HEK293 (cell line): ENCODE measurements around the gene ABCC3.

ENCODE experiments used
- HOXD13 ChIP-seq: sonication (generic); formaldehyde crosslinking; IDR thresholded peaks from 2 replicates; pipeline ENCODE4 v1.8.0; 2022; ENCODE audit warnings: missing genetic modification reagents, borderline replicate concordance
- KLF7 ChIP-seq: fragments of 450-650 bp; formaldehyde crosslinking; IDR thresholded peaks from 2 replicates; pipeline ENCODE4 v1.5.1; 2016; ENCODE audit warnings: missing biosample characterization, missing genetic modification characterization, borderline replicate concordance
- MEIS1 ChIP-seq: sonication (generic); formaldehyde crosslinking; IDR thresholded peaks from 2 replicates; pipeline ENCODE4 v1.8.1; 2022; ENCODE audit warnings: missing genetic modification reagents, mild to moderate bottlenecking, borderline replicate concordance
- TCF7L2 ChIP-seq: IDR thresholded peaks from 2 replicates; pipeline ENCODE4 v1.6.1; 2011; ENCODE audit warnings: low read depth, mild to moderate bottlenecking, inconsistent platforms, low read length, moderate library complexity, borderline replicate concordance
- ZBTB20 ChIP-seq: fragments of 450-650 bp; formaldehyde crosslinking; IDR thresholded peaks from 2 replicates; pipeline ENCODE4 v1.5.1; 2016; ENCODE audit warnings: missing biosample characterization, missing genetic modification characterization
- ZBTB8A ChIP-seq: fragments of 450-650 bp; formaldehyde crosslinking; IDR thresholded peaks from 2 replicates; pipeline ENCODE4 v1.5.1; 2016; ENCODE audit warnings: missing biosample characterization, missing genetic modification characterization
- ZNF10 ChIP-seq: fragments of 450-650 bp; formaldehyde crosslinking; IDR thresholded peaks from 2 replicates; pipeline ENCODE4 v1.5.1; 2017; ENCODE audit warnings: missing biosample characterization, missing genetic modification characterization
- ZNF132 ChIP-seq: fragments of 450-650 bp; formaldehyde crosslinking; IDR thresholded peaks from 2 replicates; pipeline ENCODE4 v1.5.1; 2017; ENCODE audit warnings: missing biosample characterization, missing genetic modification characterization, borderline replicate concordance
- ZNF169 ChIP-seq: fragments of 450-650 bp; formaldehyde crosslinking; IDR thresholded peaks from 2 replicates; pipeline ENCODE4 v1.5.1; 2016; ENCODE audit warnings: missing biosample characterization, missing genetic modification characterization
- ZNF174 ChIP-seq: fragments of 450-650 bp; formaldehyde crosslinking; IDR thresholded peaks from 2 replicates; pipeline ENCODE4 v1.5.0; 2017; ENCODE audit warnings: missing biosample characterization, mild to moderate bottlenecking, missing genetic modification characterization
- ZSCAN30 ChIP-seq: fragments of 450-650 bp; IDR thresholded peaks from 2 replicates; pipeline ENCODE4 v1.5.1; 2018; ENCODE audit warnings: missing biosample characterization, mild to moderate bottlenecking, missing genetic modification characterization, moderate library complexity
- TF ChIP-seq, protein P1 (sequence below): fragments of 450-650 bp; formaldehyde crosslinking; IDR thresholded peaks from 2 replicates; pipeline ENCODE4 v1.5.1; 2016; ENCODE audit warnings: missing biosample characterization, missing genetic modification characterization
- TF ChIP-seq, protein P2 (sequence below): fragments of 450-650 bp; formaldehyde crosslinking; IDR thresholded peaks from 2 replicates; pipeline ENCODE4 v1.5.1; 2016; ENCODE audit warnings: missing biosample characterization, missing genetic modification characterization
- TF ChIP-seq, protein P3 (sequence below): fragments of 450-650 bp; formaldehyde crosslinking; IDR thresholded peaks from 2 replicates; pipeline ENCODE4 v1.5.1; 2016; ENCODE audit warnings: missing biosample characterization, missing genetic modification characterization, low read depth
- TF ChIP-seq, protein P4 (sequence below): fragments of 450-650 bp; formaldehyde crosslinking; IDR thresholded peaks from 2 replicates; pipeline ENCODE4 v1.5.1; 2016; ENCODE audit warnings: missing biosample characterization, missing genetic modification characterization, borderline replicate concordance
- TF ChIP-seq, protein P5 (sequence below): fragments of 450-650 bp; formaldehyde crosslinking; IDR thresholded peaks from 2 replicates; pipeline ENCODE4 v1.5.1; 2016; ENCODE audit warnings: missing biosample characterization, missing genetic modification characterization
- TF ChIP-seq, protein P6 (sequence below): fragments of 450-650 bp; formaldehyde crosslinking; IDR thresholded peaks from 2 replicates; pipeline ENCODE4 v1.5.1; 2016; ENCODE audit warnings: missing biosample characterization, missing genetic modification characterization, borderline replicate concordance
- TF ChIP-seq, protein P7 (sequence below): fragments of 450-650 bp; IDR thresholded peaks from 2 replicates; pipeline ENCODE4 v1.5.1; 2018; ENCODE audit warnings: missing biosample characterization, missing genetic modification characterization

ABCC3 gene

DNA sequence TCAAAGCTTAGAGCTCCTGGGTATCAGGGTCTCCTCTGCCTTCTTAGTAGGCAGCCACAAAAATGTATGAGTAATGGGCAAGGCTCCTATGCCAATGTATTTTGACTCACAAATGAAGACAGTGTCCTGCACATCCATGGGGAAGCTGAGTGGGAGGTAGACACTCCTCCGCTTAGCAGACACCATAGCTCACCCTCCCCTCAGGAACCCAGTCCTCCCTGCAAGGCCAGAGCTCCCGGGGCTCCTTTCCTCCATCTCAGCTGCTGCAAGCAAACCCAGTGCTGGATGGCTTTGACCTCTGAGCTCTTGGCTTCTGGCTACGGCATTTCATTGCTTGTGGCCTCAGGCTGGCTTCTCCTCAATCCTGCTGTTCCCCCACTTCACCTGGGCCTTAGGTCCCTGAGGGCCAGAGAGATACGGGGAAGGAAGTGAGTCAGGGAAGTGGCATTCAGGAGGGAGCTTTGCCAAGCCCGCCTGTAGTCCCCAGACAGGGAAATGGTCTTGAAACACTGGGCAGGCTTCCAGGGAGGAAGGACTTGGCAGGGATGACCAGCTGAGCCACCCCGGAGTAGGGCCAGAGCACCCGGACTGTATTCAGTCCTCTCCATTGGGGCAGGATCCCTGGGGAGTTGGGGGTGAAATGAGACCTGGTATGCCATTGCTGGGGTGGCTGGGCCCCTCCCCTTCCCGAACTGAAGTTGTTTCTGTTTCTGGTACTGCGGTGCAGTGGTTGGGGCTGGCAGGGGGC lies 4.5 kb downstream of the ABCC3 start (continued):
- TF ChIP-seq, protein P1, sequence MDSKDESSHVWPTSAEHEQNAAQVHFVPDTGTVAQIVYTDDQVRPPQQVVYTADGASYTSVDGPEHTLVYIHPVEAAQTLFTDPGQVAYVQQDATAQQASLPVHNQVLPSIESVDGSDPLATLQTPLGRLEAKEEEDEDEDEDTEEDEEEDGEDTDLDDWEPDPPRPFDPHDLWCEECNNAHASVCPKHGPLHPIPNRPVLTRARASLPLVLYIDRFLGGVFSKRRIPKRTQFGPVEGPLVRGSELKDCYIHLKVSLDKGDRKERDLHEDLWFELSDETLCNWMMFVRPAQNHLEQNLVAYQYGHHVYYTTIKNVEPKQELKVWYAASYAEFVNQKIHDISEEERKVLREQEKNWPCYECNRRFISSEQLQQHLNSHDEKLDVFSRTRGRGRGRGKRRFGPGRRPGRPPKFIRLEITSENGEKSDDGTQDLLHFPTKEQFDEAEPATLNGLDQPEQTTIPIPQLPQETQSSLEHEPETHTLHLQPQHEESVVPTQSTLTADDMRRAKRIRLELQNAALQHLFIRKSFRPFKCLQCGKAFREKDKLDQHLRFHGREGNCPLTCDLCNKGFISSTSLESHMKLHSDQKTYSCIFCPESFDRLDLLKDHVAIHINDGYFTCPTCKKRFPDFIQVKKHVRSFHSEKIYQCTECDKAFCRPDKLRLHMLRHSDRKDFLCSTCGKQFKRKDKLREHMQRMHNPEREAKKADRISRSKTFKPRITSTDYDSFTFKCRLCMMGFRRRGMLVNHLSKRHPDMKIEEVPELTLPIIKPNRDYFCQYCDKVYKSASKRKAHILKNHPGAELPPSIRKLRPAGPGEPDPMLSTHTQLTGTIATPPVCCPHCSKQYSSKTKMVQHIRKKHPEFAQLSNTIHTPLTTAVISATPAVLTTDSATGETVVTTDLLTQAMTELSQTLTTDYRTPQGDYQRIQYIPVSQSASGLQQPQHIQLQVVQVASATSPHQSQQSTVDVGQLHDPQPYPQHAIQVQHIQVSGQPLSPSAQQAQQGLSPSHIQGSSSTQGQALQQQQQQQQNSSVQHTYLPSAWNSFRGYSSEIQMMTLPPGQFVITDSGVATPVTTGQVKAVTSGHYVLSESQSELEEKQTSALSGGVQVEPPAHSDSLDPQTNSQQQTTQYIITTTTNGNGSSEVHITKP (tag by site-specific recombination) = peak; percentile 75
- TF ChIP-seq, protein P2, sequence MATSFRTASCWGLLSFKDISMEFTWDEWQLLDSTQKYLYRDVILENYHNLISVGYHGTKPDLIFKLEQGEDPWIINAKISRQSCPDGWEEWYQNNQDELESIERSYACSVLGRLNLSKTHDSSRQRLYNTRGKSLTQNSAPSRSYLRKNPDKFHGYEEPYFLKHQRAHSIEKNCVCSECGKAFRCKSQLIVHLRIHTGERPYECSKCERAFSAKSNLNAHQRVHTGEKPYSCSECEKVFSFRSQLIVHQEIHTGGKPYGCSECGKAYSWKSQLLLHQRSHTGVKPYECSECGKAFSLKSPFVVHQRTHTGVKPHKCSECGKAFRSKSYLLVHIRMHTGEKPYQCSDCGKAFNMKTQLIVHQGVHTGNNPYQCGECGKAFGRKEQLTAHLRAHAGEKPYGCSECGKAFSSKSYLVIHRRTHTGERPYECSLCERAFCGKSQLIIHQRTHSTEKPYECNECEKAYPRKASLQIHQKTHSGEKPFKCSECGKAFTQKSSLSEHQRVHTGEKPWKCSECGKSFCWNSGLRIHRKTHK = no peak
- TF ChIP-seq, protein P3, sequence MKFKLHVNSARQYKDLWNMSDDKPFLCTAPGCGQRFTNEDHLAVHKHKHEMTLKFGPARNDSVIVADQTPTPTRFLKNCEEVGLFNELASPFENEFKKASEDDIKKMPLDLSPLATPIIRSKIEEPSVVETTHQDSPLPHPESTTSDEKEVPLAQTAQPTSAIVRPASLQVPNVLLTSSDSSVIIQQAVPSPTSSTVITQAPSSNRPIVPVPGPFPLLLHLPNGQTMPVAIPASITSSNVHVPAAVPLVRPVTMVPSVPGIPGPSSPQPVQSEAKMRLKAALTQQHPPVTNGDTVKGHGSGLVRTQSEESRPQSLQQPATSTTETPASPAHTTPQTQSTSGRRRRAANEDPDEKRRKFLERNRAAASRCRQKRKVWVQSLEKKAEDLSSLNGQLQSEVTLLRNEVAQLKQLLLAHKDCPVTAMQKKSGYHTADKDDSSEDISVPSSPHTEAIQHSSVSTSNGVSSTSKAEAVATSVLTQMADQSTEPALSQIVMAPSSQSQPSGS (tag by site-specific recombination) = no peak
- TF ChIP-seq, protein P4, sequence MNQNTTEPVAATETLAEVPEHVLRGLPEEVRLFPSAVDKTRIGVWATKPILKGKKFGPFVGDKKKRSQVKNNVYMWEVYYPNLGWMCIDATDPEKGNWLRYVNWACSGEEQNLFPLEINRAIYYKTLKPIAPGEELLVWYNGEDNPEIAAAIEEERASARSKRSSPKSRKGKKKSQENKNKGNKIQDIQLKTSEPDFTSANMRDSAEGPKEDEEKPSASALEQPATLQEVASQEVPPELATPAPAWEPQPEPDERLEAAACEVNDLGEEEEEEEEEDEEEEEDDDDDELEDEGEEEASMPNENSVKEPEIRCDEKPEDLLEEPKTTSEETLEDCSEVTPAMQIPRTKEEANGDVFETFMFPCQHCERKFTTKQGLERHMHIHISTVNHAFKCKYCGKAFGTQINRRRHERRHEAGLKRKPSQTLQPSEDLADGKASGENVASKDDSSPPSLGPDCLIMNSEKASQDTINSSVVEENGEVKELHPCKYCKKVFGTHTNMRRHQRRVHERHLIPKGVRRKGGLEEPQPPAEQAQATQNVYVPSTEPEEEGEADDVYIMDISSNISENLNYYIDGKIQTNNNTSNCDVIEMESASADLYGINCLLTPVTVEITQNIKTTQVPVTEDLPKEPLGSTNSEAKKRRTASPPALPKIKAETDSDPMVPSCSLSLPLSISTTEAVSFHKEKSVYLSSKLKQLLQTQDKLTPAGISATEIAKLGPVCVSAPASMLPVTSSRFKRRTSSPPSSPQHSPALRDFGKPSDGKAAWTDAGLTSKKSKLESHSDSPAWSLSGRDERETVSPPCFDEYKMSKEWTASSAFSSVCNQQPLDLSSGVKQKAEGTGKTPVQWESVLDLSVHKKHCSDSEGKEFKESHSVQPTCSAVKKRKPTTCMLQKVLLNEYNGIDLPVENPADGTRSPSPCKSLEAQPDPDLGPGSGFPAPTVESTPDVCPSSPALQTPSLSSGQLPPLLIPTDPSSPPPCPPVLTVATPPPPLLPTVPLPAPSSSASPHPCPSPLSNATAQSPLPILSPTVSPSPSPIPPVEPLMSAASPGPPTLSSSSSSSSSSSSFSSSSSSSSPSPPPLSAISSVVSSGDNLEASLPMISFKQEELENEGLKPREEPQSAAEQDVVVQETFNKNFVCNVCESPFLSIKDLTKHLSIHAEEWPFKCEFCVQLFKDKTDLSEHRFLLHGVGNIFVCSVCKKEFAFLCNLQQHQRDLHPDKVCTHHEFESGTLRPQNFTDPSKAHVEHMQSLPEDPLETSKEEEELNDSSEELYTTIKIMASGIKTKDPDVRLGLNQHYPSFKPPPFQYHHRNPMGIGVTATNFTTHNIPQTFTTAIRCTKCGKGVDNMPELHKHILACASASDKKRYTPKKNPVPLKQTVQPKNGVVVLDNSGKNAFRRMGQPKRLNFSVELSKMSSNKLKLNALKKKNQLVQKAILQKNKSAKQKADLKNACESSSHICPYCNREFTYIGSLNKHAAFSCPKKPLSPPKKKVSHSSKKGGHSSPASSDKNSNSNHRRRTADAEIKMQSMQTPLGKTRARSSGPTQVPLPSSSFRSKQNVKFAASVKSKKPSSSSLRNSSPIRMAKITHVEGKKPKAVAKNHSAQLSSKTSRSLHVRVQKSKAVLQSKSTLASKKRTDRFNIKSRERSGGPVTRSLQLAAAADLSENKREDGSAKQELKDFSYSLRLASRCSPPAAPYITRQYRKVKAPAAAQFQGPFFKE (tag by site-specific recombination) = no peak
- TF ChIP-seq ZNF174 (tag by site-specific recombination) (no peak), ZNF10 (tag by site-specific recombination) (peak; percentile 91), ZBTB20 (tag by site-specific recombination) (0 out of 2 replicates have a peak, but pooled peaks have one; percentile 19), ZNF169 (tag by site-specific recombination) (no peak), HOXD13 (CRISPR knock-in tag) (no peak), TCF7L2 (no peak), ZBTB8A (no peak), KLF7 (no peak), ZNF132 (tag by site-specific recombination) (no peak), MEIS1 (CRISPR knock-in tag) (no peak), ZSCAN30 (tag by site-specific recombination) (no peak)
- TF ChIP-seq, protein P5, sequence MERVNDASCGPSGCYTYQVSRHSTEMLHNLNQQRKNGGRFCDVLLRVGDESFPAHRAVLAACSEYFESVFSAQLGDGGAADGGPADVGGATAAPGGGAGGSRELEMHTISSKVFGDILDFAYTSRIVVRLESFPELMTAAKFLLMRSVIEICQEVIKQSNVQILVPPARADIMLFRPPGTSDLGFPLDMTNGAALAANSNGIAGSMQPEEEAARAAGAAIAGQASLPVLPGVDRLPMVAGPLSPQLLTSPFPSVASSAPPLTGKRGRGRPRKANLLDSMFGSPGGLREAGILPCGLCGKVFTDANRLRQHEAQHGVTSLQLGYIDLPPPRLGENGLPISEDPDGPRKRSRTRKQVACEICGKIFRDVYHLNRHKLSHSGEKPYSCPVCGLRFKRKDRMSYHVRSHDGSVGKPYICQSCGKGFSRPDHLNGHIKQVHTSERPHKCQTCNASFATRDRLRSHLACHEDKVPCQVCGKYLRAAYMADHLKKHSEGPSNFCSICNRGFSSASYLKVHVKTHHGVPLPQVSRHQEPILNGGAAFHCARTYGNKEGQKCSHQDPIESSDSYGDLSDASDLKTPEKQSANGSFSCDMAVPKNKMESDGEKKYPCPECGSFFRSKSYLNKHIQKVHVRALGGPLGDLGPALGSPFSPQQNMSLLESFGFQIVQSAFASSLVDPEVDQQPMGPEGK (tag by site-specific recombination) = peak; percentile 76
- TF ChIP-seq, protein P6, sequence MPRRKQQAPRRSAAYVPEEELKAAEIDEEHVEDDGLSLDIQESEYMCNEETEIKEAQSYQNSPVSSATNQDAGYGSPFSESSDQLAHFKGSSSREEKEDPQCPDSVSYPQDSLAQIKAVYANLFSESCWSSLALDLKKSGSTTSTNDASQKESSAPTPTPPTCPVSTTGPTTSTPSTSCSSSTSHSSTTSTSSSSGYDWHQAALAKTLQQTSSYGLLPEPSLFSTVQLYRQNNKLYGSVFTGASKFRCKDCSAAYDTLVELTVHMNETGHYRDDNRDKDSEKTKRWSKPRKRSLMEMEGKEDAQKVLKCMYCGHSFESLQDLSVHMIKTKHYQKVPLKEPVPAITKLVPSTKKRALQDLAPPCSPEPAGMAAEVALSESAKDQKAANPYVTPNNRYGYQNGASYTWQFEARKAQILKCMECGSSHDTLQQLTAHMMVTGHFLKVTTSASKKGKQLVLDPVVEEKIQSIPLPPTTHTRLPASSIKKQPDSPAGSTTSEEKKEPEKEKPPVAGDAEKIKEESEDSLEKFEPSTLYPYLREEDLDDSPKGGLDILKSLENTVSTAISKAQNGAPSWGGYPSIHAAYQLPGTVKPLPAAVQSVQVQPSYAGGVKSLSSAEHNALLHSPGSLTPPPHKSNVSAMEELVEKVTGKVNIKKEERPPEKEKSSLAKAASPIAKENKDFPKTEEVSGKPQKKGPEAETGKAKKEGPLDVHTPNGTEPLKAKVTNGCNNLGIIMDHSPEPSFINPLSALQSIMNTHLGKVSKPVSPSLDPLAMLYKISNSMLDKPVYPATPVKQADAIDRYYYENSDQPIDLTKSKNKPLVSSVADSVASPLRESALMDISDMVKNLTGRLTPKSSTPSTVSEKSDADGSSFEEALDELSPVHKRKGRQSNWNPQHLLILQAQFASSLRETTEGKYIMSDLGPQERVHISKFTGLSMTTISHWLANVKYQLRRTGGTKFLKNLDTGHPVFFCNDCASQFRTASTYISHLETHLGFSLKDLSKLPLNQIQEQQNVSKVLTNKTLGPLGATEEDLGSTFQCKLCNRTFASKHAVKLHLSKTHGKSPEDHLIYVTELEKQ = peak; percentile 24; the same call in 1 of the 2 replicates
- TF ChIP-seq, protein P7, sequence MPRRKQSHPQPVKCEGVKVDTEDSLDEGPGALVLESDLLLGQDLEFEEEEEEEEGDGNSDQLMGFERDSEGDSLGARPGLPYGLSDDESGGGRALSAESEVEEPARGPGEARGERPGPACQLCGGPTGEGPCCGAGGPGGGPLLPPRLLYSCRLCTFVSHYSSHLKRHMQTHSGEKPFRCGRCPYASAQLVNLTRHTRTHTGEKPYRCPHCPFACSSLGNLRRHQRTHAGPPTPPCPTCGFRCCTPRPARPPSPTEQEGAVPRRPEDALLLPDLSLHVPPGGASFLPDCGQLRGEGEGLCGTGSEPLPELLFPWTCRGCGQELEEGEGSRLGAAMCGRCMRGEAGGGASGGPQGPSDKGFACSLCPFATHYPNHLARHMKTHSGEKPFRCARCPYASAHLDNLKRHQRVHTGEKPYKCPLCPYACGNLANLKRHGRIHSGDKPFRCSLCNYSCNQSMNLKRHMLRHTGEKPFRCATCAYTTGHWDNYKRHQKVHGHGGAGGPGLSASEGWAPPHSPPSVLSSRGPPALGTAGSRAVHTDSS (tag by site-specific recombination) = no peak
